IMR-90 (cell line): Measurements from ENCODE around the gene SURF6. TPM values are rescaled to one million over a fixed set of nuclear protein-coding genes. Genes with fewer than 3 reads are reported as not detected.
"Not testable (repeated sequence)": the region's sequence is repeated elsewhere in the genome, so short reads cannot be mapped to it uniquely, and the experiment has no call there.

Experiments
- ATAC-seq: fragments of 200-7000 bp; cut with Tn5 transposase; 2 replicates; pipeline ENCODE4 v1.9.1; 2020; ENCODE audit warnings: low read depth, mild to moderate bottlenecking, moderate library complexity
- BruUV-seq: library from RNA; stranded (reverse); fragments of 400-500 nt; replicated peaks from 2 replicates; lab custom pipeline; 2021; lab: Mats Ljungman, UMichigan
- CTCF ChIA-PET: fragments of 300-600 bp; formaldehyde crosslinking; extraction: SDS; loops from one replicate; lab custom pipeline; 2021; ENCODE audit warnings: antibody characterized with exemption; lab: Yijun Ruan, JAX
- POLR2A ChIA-PET: fragments of 300-600 bp; sonication (Branson Sonifier 250); formaldehyde crosslinking; loops from one replicate; lab custom pipeline; 2022; ENCODE audit warnings: antibody characterized with exemption; ENCODE audit not compliant: unreplicated experiment; lab: Charles Lee
- DNase-seq: peaks from one replicate; pipeline ENCODE4 v3.0.0; 2013
- H2AFZ ChIP-seq: replicated peaks from 2 replicates; pipeline ENCODE3; 2013; ENCODE audit warnings: low read length, mild to moderate bottlenecking; ENCODE audit not compliant: poor library complexity
- H2AK5ac ChIP-seq: 2 replicates; pipeline ENCODE4 v1.6.1; 2013; ENCODE audit warnings: low read depth, low read length, inconsistent platforms
- H2AK9ac ChIP-seq: replicated peaks from 2 replicates; pipeline ENCODE3; 2013; ENCODE audit warnings: mild to moderate bottlenecking, low read depth, low read length, moderate library complexity; ENCODE audit not compliant: poor library complexity
- H2BK120ac ChIP-seq: 2 replicates; pipeline ENCODE4 v1.6.1; 2013; ENCODE audit warnings: low read depth, low read length, inconsistent platforms
- H2BK15ac ChIP-seq: 3 replicates; pipeline ENCODE4 v1.6.1; 2013; ENCODE audit warnings: low read depth, low read length, inconsistent platforms
- H2BK20ac ChIP-seq: 2 replicates; pipeline ENCODE4 v1.6.1; 2013; ENCODE audit warnings: low read depth, mild to moderate bottlenecking, inconsistent platforms, low read length, moderate library complexity
- H2BK5ac ChIP-seq: 2 replicates; pipeline ENCODE4 v1.6.1; 2013; ENCODE audit warnings: mild to moderate bottlenecking, low read depth, low read length, inconsistent platforms; ENCODE audit not compliant: poor library complexity, severe bottlenecking
- H3K14ac ChIP-seq: replicated peaks from 2 replicates; pipeline ENCODE4 v1.6.1; 2013; ENCODE audit warnings: low read depth, low read length, inconsistent platforms
- H3K18ac ChIP-seq: 2 replicates; pipeline ENCODE4 v1.6.1; 2013; ENCODE audit warnings: low read depth, low read length, control low read depth
- H3K23ac ChIP-seq: 2 replicates; pipeline ENCODE4 v1.6.1; 2013; ENCODE audit warnings: low read depth, low read length, inconsistent platforms
- H3K27ac ChIP-seq: 2 replicates; pipeline ENCODE4 v1.5.1; 2013; ENCODE audit warnings: mild to moderate bottlenecking, control low read depth, low read length; ENCODE audit not compliant: insufficient read depth
- H3K27me3 ChIP-seq: 2 replicates; pipeline ENCODE4 v1.6.1; 2013; ENCODE audit warnings: low read length; ENCODE audit not compliant: control insufficient read depth, insufficient read depth
- H3K36me3 ChIP-seq: 2 replicates; pipeline ENCODE4 v1.6.1; 2013; ENCODE audit warnings: low read length, mixed read lengths; ENCODE audit not compliant: control insufficient read depth, insufficient read depth
- H3K4ac ChIP-seq: 2 replicates; pipeline ENCODE4 v1.6.1; 2013; ENCODE audit warnings: low read depth, low read length, inconsistent platforms
- H3K4me1 ChIP-seq: 2 replicates; pipeline ENCODE4 v1.6.1; 2013; ENCODE audit warnings: low read length, mixed read lengths; ENCODE audit not compliant: control insufficient read depth, insufficient read depth
- H3K4me2 ChIP-seq: 2 replicates; pipeline ENCODE4 v1.6.1; 2013; ENCODE audit warnings: low read depth, mild to moderate bottlenecking, control low read depth, low read length, moderate library complexity
- H3K4me3 ChIP-seq: 2 replicates; pipeline ENCODE4 v1.5.1; 2013; ENCODE audit warnings: low read depth, mild to moderate bottlenecking, control low read depth, low read length, moderate library complexity; ENCODE audit not compliant: insufficient read depth
- H3K56ac ChIP-seq: 2 replicates; pipeline ENCODE4 v1.6.1; 2013; ENCODE audit warnings: low read length, inconsistent platforms; ENCODE audit not compliant: insufficient read depth; ENCODE audit errors: extremely low read depth
- H3K79me1 ChIP-seq, 2 experiments: 2 replicates each; pipeline ENCODE4 v1.6.1; 2013; ENCODE audit warnings: low read length in 2 of 2, inconsistent platforms in 1 of 2, low read depth in 1 of 2
- H3K9ac ChIP-seq: 2 replicates; pipeline ENCODE4 v1.6.1; 2013; ENCODE audit warnings: low read depth, low read length, control low read depth
- H3K9me1 ChIP-seq: 2 replicates; pipeline ENCODE4 v1.6.1; 2013; ENCODE audit warnings: low read length, inconsistent platforms; ENCODE audit not compliant: insufficient read depth
- H3K9me3 ChIP-seq: 2 replicates; pipeline ENCODE4 v1.6.1; 2013; ENCODE audit warnings: low read length; ENCODE audit not compliant: control insufficient read depth, insufficient read depth
- H4K20me1 ChIP-seq: 2 replicates; pipeline ENCODE4 v1.6.1; 2013; ENCODE audit warnings: low read length, inconsistent platforms; ENCODE audit not compliant: insufficient read depth
- H4K5ac ChIP-seq: 2 replicates; pipeline ENCODE4 v1.6.1; 2013; ENCODE audit warnings: mild to moderate bottlenecking, low read depth, low read length, control low read depth
- H4K8ac ChIP-seq, 2 experiments: 2 replicates each; pipeline ENCODE4 v1.6.1; 2013; ENCODE audit warnings: low read depth in 2 of 2, low read length in 2 of 2, control low read depth in 1 of 2, inconsistent platforms in 1 of 2
- H4K91ac ChIP-seq: 2 replicates; pipeline ENCODE4 v1.6.1; 2013; ENCODE audit warnings: low read depth, low read length, inconsistent platforms; ENCODE audit not compliant: insufficient read depth
- WGBS, 2 experiments: methylation state at CpG; one replicate each; pipeline versions ENCODE4 v1.1.5 to v1.1.7; 2013; ENCODE audit warnings: missing lambda C conversion rate in 2 of 2; ENCODE audit not compliant: insufficient read length in 1 of 2; ENCODE audit errors: extremely low coverage in 2 of 2; 5-methylcytosine and 5-hydroxymethylcytosine counted together
- dilution Hi-C: fragments of 300-500 bp; cut with HindIII; formaldehyde crosslinking; loops from one replicate; pipeline ENCODE4 v1.14.3; 2018; ENCODE audit warnings: low sequenced_read_pairs; ENCODE audit not compliant: unreplicated experiment
- in situ Hi-C: fragments of 300-500 bp; cut with MboI; formaldehyde crosslinking; loops from 3 replicates; pipeline ENCODE4 v1.14.3; 2019; ENCODE audit warnings: low sequenced_read_pairs, inconsistent platforms, mixed read lengths
- intact Hi-C: fragments of 100-400 bp; cut with micrococcal nuclease; formaldehyde crosslinking; loops from 2 replicates; pipeline ENCODE4 v1.10.0; 2022
- polyA plus RNA-seq, 3 experiments: library from polyadenylated mRNA; depleted of rRNA; stranded (reverse); fragments of >200 nt; gene quantifications; 2 replicates each; pipeline ENCODE4 v1.2.3, GENCODE V29; 2012; ENCODE audit warnings: low replicate concordance in 1 of 3
- total RNA-seq: library from RNA; depleted of rRNA; stranded (reverse); fragments of >200 nt; gene quantifications from 2 replicates; pipeline ENCODE4 v1.2.3, GENCODE V29; 2012

SURF6 gene
- total and polyA plus RNA-seq, 2 of the 4 experiments (the other 2 are of a cell fraction): 6.1 to 12.8 TPM

DNA sequence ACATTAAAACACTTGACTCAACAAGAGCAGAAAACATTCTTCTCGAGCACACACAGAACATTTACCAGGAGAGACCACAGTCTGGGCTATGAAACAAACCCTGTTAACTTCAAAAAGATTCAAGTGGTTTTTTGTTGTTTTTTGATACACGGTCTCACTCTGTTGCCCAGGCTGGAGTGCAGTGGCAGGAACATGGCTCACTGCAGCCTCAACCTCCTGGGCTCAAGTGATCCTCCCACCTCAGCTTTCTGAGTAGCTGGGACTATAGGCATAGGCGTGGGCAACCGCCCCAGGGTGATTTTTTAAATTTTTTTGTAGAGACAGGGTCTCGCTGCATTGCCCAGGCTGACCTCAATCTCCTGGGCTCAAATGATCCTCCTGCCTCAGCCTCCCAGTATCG lies 9.0 kb downstream of the SURF6 start:
- H4K5ac ChIP-seq, H3K4me2 ChIP-seq, H3K4me1 ChIP-seq, H2BK120ac ChIP-seq, H2AK5ac ChIP-seq, H3K4me3 ChIP-seq, ATAC-seq, H2AFZ ChIP-seq, BruUV-seq, H2BK15ac ChIP-seq, in situ Hi-C loops, H3K56ac ChIP-seq, H3K79me1 ChIP-seq, H4K91ac ChIP-seq, H3K18ac ChIP-seq, POLR2A ChIA-PET, H3K9ac ChIP-seq, intact Hi-C loops, H4K20me1 ChIP-seq, H3K14ac ChIP-seq, DNase-seq, H3K23ac ChIP-seq, H3K4ac ChIP-seq, H3K27ac ChIP-seq, H3K9me1 ChIP-seq, dilution Hi-C loops, H2BK5ac ChIP-seq, CTCF ChIA-PET, H3K9me3 ChIP-seq, H4K8ac ChIP-seq, H2AK9ac ChIP-seq, H2BK20ac ChIP-seq: not testable (repeated sequence)
- Histone ChIP-seq H3K36me3 (peaks cover 12% of the 10 kb centered on the region), H3K27me3 (peaks cover 12% of the 10 kb centered on the region; the same call in 1 of the 2 replicates)
- WGBS, 2 experiments: 70% methylated on average over 2 of the region's 6 CpGs; no CpG with 5 or more reads in 1 of the 2 experiments
